Heart left ventricle (tissue), 16 donors: ENCODE results near the gene FNDC4. TPM values are rescaled to one million over a fixed set of nuclear protein-coding genes. Genes with fewer than 3 reads are reported as not detected.
A peak's percentile ranks its signal among the peaks of the same experiment; 100 is the strongest.

ENCODE experiments used
- ATAC-seq, 4 donors: fragments of 200-7000 bp; cut with Tn5 transposase; one replicate each; pipeline ENCODE4 v1.9.1; 2020 to 2022; ENCODE audit warnings: moderate library complexity in 4 of 4, mild to moderate bottlenecking in 3 of 4, moderate number of reproducible peaks in 1 of 4
- DNase-seq, 5 donors: peaks; one replicate each; pipeline ENCODE4 v3.0.0-alpha.2; 2020
- H3K27ac ChIP-seq, 12 donors: fragments of 200-600 bp; sonication (generic) in 4 of 12; one replicate each; pipeline versions ENCODE4 v1.5.0 to v1.8.0; 2016 to 2022; ENCODE audit warnings: mild to moderate bottlenecking in 2 of 12
- H3K27me3 ChIP-seq, 9 donors: fragments of 200-600 bp; sonication (generic) in 2 of 9; one replicate each; pipeline versions ENCODE4 v1.5.1 to v1.8.0; 2016 to 2022; ENCODE audit warnings: mild to moderate bottlenecking in 3 of 9
- H3K36me3 ChIP-seq, 9 donors: fragments of 200-600 bp; sonication (generic) in 2 of 9; one replicate each; pipeline versions ENCODE4 v1.5.0 to v1.8.0; 2018 to 2022; ENCODE audit warnings: mild to moderate bottlenecking in 2 of 9
- H3K4me1 ChIP-seq, 12 donors: fragments of 200-600 bp; sonication (generic) in 4 of 12; one replicate each; pipeline versions ENCODE4 v1.5.0 to v1.8.0; 2016 to 2022; ENCODE audit warnings: mild to moderate bottlenecking in 3 of 12
- H3K4me3 ChIP-seq, 12 donors: fragments of 200-600 bp; sonication (generic) in 4 of 12; one replicate each; pipeline versions ENCODE4 v1.5.0 to v1.8.0; 2017 to 2022; ENCODE audit warnings: mild to moderate bottlenecking in 9 of 12, moderate library complexity in 4 of 12
- H3K9me3 ChIP-seq, 12 donors: fragments of 200-600 bp; sonication (generic) in 4 of 12; one replicate each; pipeline versions ENCODE4 v1.5.0 to v1.8.0; 2016 to 2022; ENCODE audit warnings: mild to moderate bottlenecking in 1 of 12
- POLR2A ChIP-seq, 2 donors: fragments of 450-650 bp; IDR thresholded peaks; one replicate each; pipeline ENCODE4 v1.6.1; 2017; ENCODE audit warnings: antibody characterized with exemption in 2 of 2, mild to moderate bottlenecking in 2 of 2, moderate library complexity in 2 of 2
- WGBS, 4 donors: extraction: QIAGEN DNeasy Blood & Tissue Kit in 2 of 4; methylation state at CpG; one replicate each; pipeline versions ENCODE4 v1.1.5 to v1.1.7; 2013 to 2018; 5-methylcytosine and 5-hydroxymethylcytosine counted together
- intact Hi-C, 10 donors: fragments of 100-400 bp; cut with DNase I; formaldehyde crosslinking; loops; one replicate each; pipeline versions ENCODE4 v1.11.1 to v1.14.2; 2022
- polyA plus RNA-seq, 2 donors: library from polyadenylated mRNA; stranded (reverse); fragments of 200-250 nt; gene quantifications; one replicate each; pipeline ENCODE4 v1.2.3, GENCODE V29; 2013
- total RNA-seq, 9 donors: library from RNA; depleted of rRNA in 2 of 9; stranded (reverse); fragments of >200 nt in 2 of 9; fragmentation: NEBNext Ultra II Directional in 3 of 9; extraction: Animal tissue kit (Norgen Biotek cat#: 25700) in 3 of 9; gene quantifications; one replicate each; pipeline versions ENCODE4 v1.1.0 to v1.2.4, GENCODE V29; 2016 to 2023
- TF ChIP-seq, protein P1 (sequence below), 12 donors: fragments of 200-600 bp; sonication (generic) in 4 of 12; IDR thresholded peaks; one replicate each; pipeline versions ENCODE4 v1.5.0 to v1.8.0; 2018 to 2022; ENCODE audit warnings: antibody characterized with exemption in 12 of 12, mild to moderate bottlenecking in 5 of 12
- donor health status: ischemic (EF 13 %, LVEDD 7.1; RV severe dilation, severe dysfunction).
- donor health status: healthy with polysubstance abuse.
- donor health status: DM: no; HTN: yes; CAD: no.
- donor health status: DM: no; HTN: no; CAD: no.
- donor health status: ischemic (EF 25% LVEDD 6.9; RV normal size, moderate dysfunction).
- donor health status: ischemic (EF 25% LVEDD 5.7; RV mildly dilated, moderate dysfunction).
- donor health status: healthy.
- donor health status: DM: yes; HTN: yes; CAD: no.
- donor health status: ischemic (EF 35%, LVEDD 5.7; RV mildly dilated, moderate dysfunction).
- donor health status: nonischemic (EF 11% LVEDD 7.7; RV severe dilation, severe dysfunction).
- donor health status: DM: yes; HTN: yes; CAD: no.
- donor health status: PGD.
- donor health status: ischemic (EF 29% LVEDD 5.4; RV normal size, mild dysfunction).
- donor health status: nonischemic (EF 23%, LVEDD 6.1; RV moderate dilation, normal function).

FNDC4 gene
- total and polyA plus RNA-seq, 11 donors: 1.0 to 10.5 (median 3.1) TPM

DNA sequence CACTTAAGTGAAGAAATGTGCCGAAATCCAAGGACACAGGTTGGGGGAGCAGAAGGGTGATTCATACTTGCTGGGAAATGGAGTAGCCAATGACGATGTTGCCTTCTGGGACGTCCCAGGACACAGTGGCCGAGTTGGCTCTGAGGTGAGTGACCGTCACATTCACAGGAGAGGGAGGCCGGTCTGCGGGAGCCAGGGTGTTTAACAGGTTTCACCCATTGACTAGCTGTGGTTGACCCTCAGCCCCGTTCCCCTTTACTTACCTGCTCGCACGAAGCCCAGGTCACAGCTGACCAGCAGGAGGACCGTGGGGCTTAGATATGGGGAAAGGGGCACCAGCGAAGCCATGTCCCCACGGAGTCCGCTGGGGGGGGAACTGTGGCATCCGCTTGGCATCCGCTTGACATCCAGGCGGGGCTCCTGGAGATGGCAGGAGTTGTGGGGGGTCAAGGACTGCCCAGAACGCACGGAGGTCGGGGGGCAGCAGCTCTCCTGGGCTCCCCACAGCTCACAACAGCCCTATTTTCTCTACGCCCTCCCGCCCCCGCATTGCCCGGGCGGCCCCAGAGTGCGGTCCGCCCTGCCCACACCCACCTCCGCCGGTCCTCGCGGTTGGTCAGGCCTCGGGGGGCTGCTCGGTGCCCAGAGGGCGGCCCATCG is 586 bp downstream of the FNDC4 start:
- H3K36me3 ChIP-seq: no peaks in the 10 kb centered on the region
- H3K9me3 ChIP-seq: no peaks in the 10 kb centered on the region
- H3K27me3 ChIP-seq: peaks cover 0 to 32% (median 8%) of the 10 kb centered on the region in 9 donors
- intact Hi-C loops: loop anchor here in 4 of 10 donors (5.0 to 10.0 kb wide), 3 partner anchors 88 to 130 kb away; partner anchors contain the start of genes ZNF512 (in 3 of the 4), CCDC121 (in 1 of the 4) and GPN1 (in 1 of the 4)
- peak in 3 of 5 donors; percentile 9 to 65 (median 43) for DNase-seq
- peak in 1 of 4 donors; percentile 3 for ATAC-seq
- peak overlapping the region in 2 of 12 donors; percentile 19 to 32 for H3K27ac ChIP-seq
- H3K4me1 ChIP-seq: peaks cover 0 to 23% (median 6%) of the 10 kb centered on the region in 12 donors
- WGBS, 4 donors: 24 to 37% (median 30%) methylated on average over 15 to 35 of the region's 35 CpGs
- H3K4me3 ChIP-seq: peak overlapping the region; percentile 45 to 84 (median 60)
- TF ChIP-seq POLR2A (IDR thresholded peaks at IDR 0.05): no peak
- TF ChIP-seq, protein P1, sequence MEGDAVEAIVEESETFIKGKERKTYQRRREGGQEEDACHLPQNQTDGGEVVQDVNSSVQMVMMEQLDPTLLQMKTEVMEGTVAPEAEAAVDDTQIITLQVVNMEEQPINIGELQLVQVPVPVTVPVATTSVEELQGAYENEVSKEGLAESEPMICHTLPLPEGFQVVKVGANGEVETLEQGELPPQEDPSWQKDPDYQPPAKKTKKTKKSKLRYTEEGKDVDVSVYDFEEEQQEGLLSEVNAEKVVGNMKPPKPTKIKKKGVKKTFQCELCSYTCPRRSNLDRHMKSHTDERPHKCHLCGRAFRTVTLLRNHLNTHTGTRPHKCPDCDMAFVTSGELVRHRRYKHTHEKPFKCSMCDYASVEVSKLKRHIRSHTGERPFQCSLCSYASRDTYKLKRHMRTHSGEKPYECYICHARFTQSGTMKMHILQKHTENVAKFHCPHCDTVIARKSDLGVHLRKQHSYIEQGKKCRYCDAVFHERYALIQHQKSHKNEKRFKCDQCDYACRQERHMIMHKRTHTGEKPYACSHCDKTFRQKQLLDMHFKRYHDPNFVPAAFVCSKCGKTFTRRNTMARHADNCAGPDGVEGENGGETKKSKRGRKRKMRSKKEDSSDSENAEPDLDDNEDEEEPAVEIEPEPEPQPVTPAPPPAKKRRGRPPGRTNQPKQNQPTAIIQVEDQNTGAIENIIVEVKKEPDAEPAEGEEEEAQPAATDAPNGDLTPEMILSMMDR (IDR thresholded peaks at IDR 0.05): no peak

GRCh38 chr2:27493948-27494283 is 1.1 kb downstream of the FNDC4 start:
- Histone ChIP-seq H3K9me3 (no peaks in the 10 kb centered on the region), H3K27ac (peak overlapping the region in 1 of 12 donors; percentile 19), H3K36me3 (no peaks in the 10 kb centered on the region), H3K27me3 (peaks cover 0 to 32% (median 8%) of the 10 kb centered on the region in 9 donors), H3K4me1 (peaks cover 0 to 28% (median 9%) of the 10 kb centered on the region in 12 donors), H3K4me3 (peak overlapping the region in 2 of 12 donors; percentile 58 to 72)
- DNase-seq: no peak
- TF ChIP-seq, protein P1 (IDR thresholded peaks at IDR 0.05): no peak
- TF ChIP-seq POLR2A (IDR thresholded peaks at IDR 0.05): no peak
- intact Hi-C loops: loop anchor here in 4 of 10 donors (5.0 to 10.0 kb wide), 3 partner anchors 88 to 131 kb away; partner anchors contain the start of genes ZNF512 (in 3 of the 4), CCDC121 (in 1 of the 4) and GPN1 (in 1 of the 4)
- 90 to 95% (median 93%) methylated on average over 12 to 13 of the region's 13 CpGs for WGBS, 4 donors
- no peak for ATAC-seq

- WGBS, 4 donors: 81 to 88% (median 83%) methylated on average over 4 of the region's 4 CpGs
- no peak overlapping the region for H3K27ac ChIP-seq
- ATAC-seq (no peak), DNase-seq (no peak)
- H3K36me3 ChIP-seq: no peaks in the 10 kb centered on the region
- no peak for TF ChIP-seq POLR2A (IDR thresholded peaks at IDR 0.05)
- TF ChIP-seq, protein P1 (IDR thresholded peaks at IDR 0.05): no peak
- intact Hi-C loops: loop anchor here in 4 of 10 donors (5.0 to 10.0 kb wide), 3 partner anchors 90 to 132 kb away; partner anchors contain the start of genes ZNF512 (in 3 of the 4), CCDC121 (in 1 of the 4) and GPN1 (in 1 of the 4)
- peaks cover 0 to 35% (median 16%) of the 10 kb centered on the region in 12 donors for H3K4me1 ChIP-seq
- no peaks in the 10 kb centered on the region for H3K9me3 ChIP-seq
- peaks cover 0 to 26% (median 5%) of the 10 kb centered on the region in 9 donors for H3K27me3 ChIP-seq
- no peak overlapping the region for H3K4me3 ChIP-seq
Observed at GRCh38 chr2:27492557-27492956, 2.4 kb downstream of the FNDC4 start.
